ENCODE measurements around the gene FRS3.
"Not testable (repeated sequence)": the region's sequence is repeated elsewhere in the genome, so short reads cannot be mapped to it uniquely, and the experiment has no call there.

Gene FRS3

GRCh38 chr6:41767112-41767833 lies 12.4 kb downstream of the FRS3 start:
- DNase-seq: peak; percentile 10

GRCh38 chr6:41766043-41766664 lies 13.5 kb downstream of the FRS3 start:
- DNase-seq: not testable (repeated sequence)

GRCh38 chr6:41763470-41763869 lies 16.2 kb downstream of the FRS3 start:
- peak; percentile 5 for DNase-seq

- DNase-seq: no peak
Measured at GRCh38 chr6:41759905-41760579, 19.7 kb downstream of the FRS3 start.

- DNase-seq: no peak
Measured at GRCh38 chr6:41759106-41759904, 20.4 kb downstream of the FRS3 start.

GRCh38 chr6:41758641-41759035 lies 21.1 kb downstream of the FRS3 start:
- DNase-seq: no peak

- no peak for DNase-seq
Measured at GRCh38 chr6:41757931-41758640, 21.6 kb downstream of the FRS3 start.

GRCh38 chr6:41757271-41757670 lies 22.4 kb downstream of the FRS3 start:
- no peak for DNase-seq

GRCh38 chr6:41756354-41756753 lies 23.3 kb downstream of the FRS3 start:
- DNase-seq: no peak

- no peak for DNase-seq
Measured at GRCh38 chr6:41755895-41756294, 23.8 kb downstream of the FRS3 start.

- DNase-seq: no peak
Measured at GRCh38 chr6:41750374-41750773, 29.3 kb downstream of the FRS3 start.

GRCh38 chr6:41748542-41748941 lies 31.2 kb downstream of the FRS3 start:
- peak; percentile 36 for DNase-seq

- DNase-seq: no peak
Measured at GRCh38 chr6:41748102-41748477, 31.6 kb downstream of the FRS3 start.

- no peak for DNase-seq
Measured at GRCh38 chr6:41747256-41748101, 32.2 kb downstream of the FRS3 start, which contains the start of gene PGC. TSS of gene PGC (minus strand) at chr6:41747397. CDS start at chr6:41747334, 63 bp downstream.

GRCh38 chr6:41746107-41746506 lies 33.6 kb downstream of the FRS3 start:
- no peak for DNase-seq

- DNase-seq: no peak
Measured at GRCh38 chr6:41744236-41744787, 35.4 kb downstream of the FRS3 start.

GRCh38 chr6:41743406-41744235 lies 36.1 kb downstream of the FRS3 start:
- no peak for DNase-seq

GRCh38 chr6:41741625-41742490 lies 37.8 kb downstream of the FRS3 start:
- DNase-seq: no peak

All from NCI-H2029 (cell line).